ENCODE measurements around the gene RAN. TPM values are rescaled to one million over a fixed set of nuclear protein-coding genes. Genes with fewer than 3 reads are reported as not detected.
"Not testable (repeated sequence)": the region's sequence is repeated elsewhere in the genome, so short reads cannot be mapped to it uniquely, and the experiment has no call there.

The RAN gene
- total RNA-seq, 3 donors from 2014 or later, result 157 to 186 (median 162) TPM

GRCh38 chr12:130879781-130880389, 8.0 kb downstream of the RAN start:
- Histone ChIP-seq H3K36me3 (peaks cover 6% of the 10 kb centered on the region), H3K27ac (no peak overlapping the region), H3K4me1 (no peaks in the 10 kb centered on the region), H3K4me3 (peak overlapping the region in 2 of 3 donors; percentile 19 to 41), H3K27me3 (no peaks in the 10 kb centered on the region), H3K9me3 (no peaks in the 10 kb centered on the region)
- no peak for TF ChIP-seq POLR2A (IDR thresholded peaks at IDR 0.05)
- TF ChIP-seq POLR2AphosphoS5 (IDR thresholded peaks at IDR 0.05), result no peak
- TF ChIP-seq CTCF (IDR thresholded peaks at IDR 0.05), result no peak
- intact Hi-C loops (cut with DNase I; ENCODE audit: low total_unique reads), result no loop called here
- DNase-seq (ENCODE audit: low spot score in 2 of 2), result no peak

- no peak for TF ChIP-seq POLR2AphosphoS5 (IDR thresholded peaks at IDR 0.05)
- TF ChIP-seq POLR2A (IDR thresholded peaks at IDR 0.05), result no peak
- TF ChIP-seq CTCF (IDR thresholded peaks at IDR 0.05), result no peak
- Histone ChIP-seq H3K36me3 (peaks cover 6% of the 10 kb centered on the region), H3K9me3 (no peaks in the 10 kb centered on the region), H3K27ac (no peak overlapping the region), H3K27me3 (no peaks in the 10 kb centered on the region), H3K4me1 (no peaks in the 10 kb centered on the region), H3K4me3 (peak overlapping the region; percentile 14 to 41 (median 19))
- DNase-seq (ENCODE audit: low spot score in 2 of 2), result no peak
- intact Hi-C loops (cut with DNase I; ENCODE audit: low total_unique reads), result no loop called here
These were observed 8.6 kb downstream of the RAN start for GRCh38 chr12:130880411-130880885.

- H3K9me3 ChIP-seq, result no peaks in the 10 kb centered on the region
- peaks cover 2% of the 10 kb centered on the region for H3K36me3 ChIP-seq
- H3K4me1 ChIP-seq, result no peaks in the 10 kb centered on the region
- no peak overlapping the region for H3K4me3 ChIP-seq
- no peaks in the 10 kb centered on the region for H3K27me3 ChIP-seq
- H3K27ac ChIP-seq, result no peak overlapping the region
- TF ChIP-seq POLR2AphosphoS5 (IDR thresholded peaks at IDR 0.05), result no peak
- no peak for TF ChIP-seq POLR2A (IDR thresholded peaks at IDR 0.05)
- DNase-seq (ENCODE audit: low spot score in 2 of 2), result no peak
- intact Hi-C loops (cut with DNase I; ENCODE audit: low total_unique reads), result no loop called here
These were observed 9.2 kb downstream of the RAN start for GRCh38 chr12:130881046-130881445.

GRCh38 chr12:130881548-130881947, 9.7 kb downstream of the RAN start:
- DNase-seq (ENCODE audit: low spot score in 2 of 2), result no peak
- H3K4me1 ChIP-seq, result no peaks in the 10 kb centered on the region
- no peak overlapping the region for H3K27ac ChIP-seq
- H3K4me3 ChIP-seq, result no peak overlapping the region
- TF ChIP-seq POLR2AphosphoS5 (IDR thresholded peaks at IDR 0.05), result no peak
- TF ChIP-seq CTCF (IDR thresholded peaks at IDR 0.05), result no peak
- no peak for TF ChIP-seq POLR2A (IDR thresholded peaks at IDR 0.05)
- H3K36me3 ChIP-seq, result no peaks in the 10 kb centered on the region
- no peaks in the 10 kb centered on the region for H3K9me3 ChIP-seq
- intact Hi-C loops (cut with DNase I; ENCODE audit: low total_unique reads), result no loop called here
- H3K27me3 ChIP-seq, result no peaks in the 10 kb centered on the region

- H3K27ac ChIP-seq; H3K4me3 ChIP-seq; H3K9me3 ChIP-seq; H3K36me3 ChIP-seq; H3K4me1 ChIP-seq; H3K27me3 ChIP-seq; DNase-seq (ENCODE audit: low spot score in 2 of 2); intact Hi-C loops (cut with DNase I; ENCODE audit: low total_unique reads): not testable (repeated sequence)
These were observed 15.3 kb downstream of the RAN start for GRCh38 chr12:130887190-130887589.

- H3K4me1 ChIP-seq, result no peaks in the 10 kb centered on the region
- intact Hi-C loops (cut with DNase I; ENCODE audit: low total_unique reads), result no loop called here
- no peaks in the 10 kb centered on the region for H3K27me3 ChIP-seq
- no peaks in the 10 kb centered on the region for H3K36me3 ChIP-seq
- H3K27ac ChIP-seq, result no peak overlapping the region
- no peak for DNase-seq (ENCODE audit: low spot score in 2 of 2)
- no peak for TF ChIP-seq POLR2AphosphoS5 (IDR thresholded peaks at IDR 0.05)
- TF ChIP-seq CTCF (IDR thresholded peaks at IDR 0.05), result no peak
- TF ChIP-seq POLR2A (IDR thresholded peaks at IDR 0.05), result no peak
- no peaks in the 10 kb centered on the region for H3K9me3 ChIP-seq
- H3K4me3 ChIP-seq, result no peak overlapping the region
These were observed 32.2 kb downstream of the RAN start for GRCh38 chr12:130904064-130904463.

- intact Hi-C loops (cut with DNase I; ENCODE audit: low total_unique reads); H3K4me1 ChIP-seq; H3K9me3 ChIP-seq; H3K36me3 ChIP-seq; DNase-seq (ENCODE audit: low spot score in 2 of 2); H3K27me3 ChIP-seq; H3K4me3 ChIP-seq; H3K27ac ChIP-seq: not testable (repeated sequence)
These were observed 33.1 kb downstream of the RAN start for GRCh38 chr12:130904936-130905455.
